ENCODE measurements around the gene NUFIP1.
A peak's percentile ranks its signal among the peaks of the same experiment; 100 is the strongest.
"Not testable (repeated sequence)": the region's sequence is repeated elsewhere in the genome, so short reads cannot be mapped to it uniquely, and the experiment has no call there.

NUFIP1 gene

GRCh38 chr13:44919104-44919804 lies 70.0 kb downstream of the NUFIP1 start:
- DNase-seq (ENCODE audit: low spot score): no peak

GRCh38 chr13:44918326-44919103 lies 70.8 kb downstream of the NUFIP1 start:
- peak; percentile 81 for DNase-seq (ENCODE audit: low spot score)

- DNase-seq (ENCODE audit: low spot score): peak; percentile 97
These were observed 71.5 kb downstream of the NUFIP1 start for GRCh38 chr13:44917589-44918325.

- DNase-seq (ENCODE audit: low spot score): no peak
These were observed 76.8 kb downstream of the NUFIP1 start for GRCh38 chr13:44912278-44913016.

GRCh38 chr13:44908712-44909111 lies 80.6 kb downstream of the NUFIP1 start:
- DNase-seq (ENCODE audit: low spot score): no peak

GRCh38 chr13:44908266-44908665 lies 81.0 kb downstream of the NUFIP1 start:
- no peak for DNase-seq (ENCODE audit: low spot score)

GRCh38 chr13:44906713-44907112 lies 82.6 kb downstream of the NUFIP1 start:
- no peak for DNase-seq (ENCODE audit: low spot score)

- DNase-seq (ENCODE audit: low spot score): no peak
These were observed 83.0 kb downstream of the NUFIP1 start for GRCh38 chr13:44906230-44906629.

GRCh38 chr13:44905556-44905955 lies 83.7 kb downstream of the NUFIP1 start:
- DNase-seq (ENCODE audit: low spot score): no peak

- no peak for DNase-seq (ENCODE audit: low spot score)
These were observed 84.3 kb downstream of the NUFIP1 start for GRCh38 chr13:44904967-44905366.

GRCh38 chr13:44903574-44903985 lies 85.7 kb downstream of the NUFIP1 start:
- DNase-seq (ENCODE audit: low spot score): no peak

- DNase-seq (ENCODE audit: low spot score): no peak
These were observed 86.5 kb downstream of the NUFIP1 start for GRCh38 chr13:44902738-44903137.

- no peak for DNase-seq (ENCODE audit: low spot score)
These were observed 89.3 kb downstream of the NUFIP1 start for GRCh38 chr13:44899967-44900366.

GRCh38 chr13:44898308-44898707 lies 91.0 kb downstream of the NUFIP1 start:
- not testable (repeated sequence) for DNase-seq (ENCODE audit: low spot score)

GRCh38 chr13:44895953-44896335 lies 93.3 kb downstream of the NUFIP1 start:
- DNase-seq (ENCODE audit: low spot score): no peak

GRCh38 chr13:44895264-44895952 lies 93.9 kb downstream of the NUFIP1 start:
- DNase-seq (ENCODE audit: low spot score): no peak

- no peak for DNase-seq (ENCODE audit: low spot score)
These were observed 95.1 kb downstream of the NUFIP1 start for GRCh38 chr13:44894001-44894770.

All from CD4-positive, alpha-beta T cell treated with Interleukin-15 for 4 hours (primary cell).